Measurements from ENCODE around the gene ZNF827. TPM values are rescaled to one million over a fixed set of nuclear protein-coding genes. Genes with fewer than 3 reads are reported as not detected.

The ZNF827 gene
- total and polyA plus RNA-seq, 2 of the 8 experiments (the other 6 are each of a cell fraction or from before 2014, with no cell fraction given) = 25.3 to 26.2 TPM

- TF ChIP-seq CHD7 (IDR thresholded peaks at IDR 0.05; ENCODE audit: insufficient replicate concordance, low read length) (no peak), TEAD4 (IDR thresholded peaks at IDR 0.05; ENCODE audit: low read depth, low read length) (no peak), RBBP5 (IDR thresholded peaks at IDR 0.05; ENCODE audit: borderline replicate concordance, low read depth, low read length) (no peak), NRF1 (IDR thresholded peaks at IDR 0.05; ENCODE audit: low read depth, low read length) (no peak), ZNF274 (IDR thresholded peaks at IDR 0.05; ENCODE audit: borderline replicate concordance, extremely low read depth, low read length) (no peak), HDAC6 (IDR thresholded peaks at IDR 0.05; ENCODE audit: low read depth, low read length) (no peak), SRF (IDR thresholded peaks at IDR 0.05; ENCODE audit: low read depth, low read length) (no peak), JUND (IDR thresholded peaks at IDR 0.05; ENCODE audit: low read length) (no peak), TBP (IDR thresholded peaks at IDR 0.05; ENCODE audit: low read depth, low read length) (no peak), SIN3A (conservative IDR thresholded peaks at IDR 0.05 in 1 of 2, IDR thresholded peaks at IDR 0.05 in 1 of 2; ENCODE audit: low read depth in 1 of 2, low read length in 2 of 2) (no peak), TAF1 (IDR thresholded peaks at IDR 0.05; ENCODE audit: low read depth, low read length) (no peak)
These were observed 18.7 kb upstream of the ZNF827 start (continued) for GRCh38 chr4:145957302-145957701.

Measured in H1 (cell line).